Glomerular endothelial cell (primary cell): ENCODE measurements around the gene GLDC. TPM values are rescaled to one million over a fixed set of nuclear protein-coding genes. Genes with fewer than 3 reads are reported as not detected.
"Not testable (repeated sequence)": the region's sequence is repeated elsewhere in the genome, so short reads cannot be mapped to it uniquely, and the experiment has no call there.

ENCODE experiments used
- DNase-seq: peaks from one replicate; pipeline ENCODE4 v3.0.0-alpha.2; 2011; ENCODE audit warnings: low read depth, low spot score; ENCODE audit errors: extremely low read depth
- total RNA-seq: library from RNA; depleted of rRNA; stranded (reverse); fragments of >200 nt; gene quantifications from 2 replicates; pipeline ENCODE4 v1.2.3, GENCODE V29; 2015

Gene GLDC
- total RNA-seq, 1 donor from 2014 or later: 1.7 TPM

GRCh38 chr9:6665628-6666027, 20.1 kb upstream of the GLDC start:
- DNase-seq: no peak

- DNase-seq: no peak
Observed at GRCh38 chr9:6664204-6664680, 18.7 kb upstream of the GLDC start.

GRCh38 chr9:6660512-6660911, 15.0 kb upstream of the GLDC start:
- no peak for DNase-seq

GRCh38 chr9:6658628-6659353, 13.3 kb upstream of the GLDC start:
- DNase-seq: no peak

GRCh38 chr9:6656614-6657300, 11.2 kb upstream of the GLDC start:
- DNase-seq: no peak

- DNase-seq: no peak
Observed at GRCh38 chr9:6655036-6655435, 9.5 kb upstream of the GLDC start.

GRCh38 chr9:6646293-6646636, 736 bp upstream of the GLDC start:
- DNase-seq: no peak

GRCh38 chr9:6645105-6645354, 499 bp downstream of the GLDC start:
- DNase-seq: not testable (repeated sequence)

GRCh38 chr9:6644346-6645104, 1.0 kb downstream of the GLDC start:
- no peak for DNase-seq

GRCh38 chr9:6641961-6642360, 3.6 kb downstream of the GLDC start:
- no peak for DNase-seq

GRCh38 chr9:6641561-6641960, 4.0 kb downstream of the GLDC start:
- no peak for DNase-seq

- no peak for DNase-seq
Observed at GRCh38 chr9:6641056-6641455, 4.5 kb downstream of the GLDC start.

GRCh38 chr9:6640268-6641051, 5.1 kb downstream of the GLDC start:
- DNase-seq: no peak

GRCh38 chr9:6639622-6640021, 5.9 kb downstream of the GLDC start:
- DNase-seq: no peak

GRCh38 chr9:6634444-6634843, 11.1 kb downstream of the GLDC start:
- DNase-seq: no peak

- DNase-seq: no peak
Observed at GRCh38 chr9:6633378-6633777, 12.2 kb downstream of the GLDC start.

- no peak for DNase-seq
Observed at GRCh38 chr9:6632516-6633183, 12.9 kb downstream of the GLDC start.

- DNase-seq: no peak
Observed at GRCh38 chr9:6631207-6631512, 14.4 kb downstream of the GLDC start.

- DNase-seq: no peak
Observed at GRCh38 chr9:6630502-6631206, 14.9 kb downstream of the GLDC start.

GRCh38 chr9:6628704-6629103, 16.8 kb downstream of the GLDC start:
- DNase-seq: no peak
